ENCODE results near the gene KLRG1. TPM values are rescaled to one million over a fixed set of nuclear protein-coding genes. Genes with fewer than 3 reads are reported as not detected.

Gene KLRG1
- total RNA-seq, 8 experiments from 2014 or later, result 3.0 to 7.5 (median 4.7) TPM

DNA sequence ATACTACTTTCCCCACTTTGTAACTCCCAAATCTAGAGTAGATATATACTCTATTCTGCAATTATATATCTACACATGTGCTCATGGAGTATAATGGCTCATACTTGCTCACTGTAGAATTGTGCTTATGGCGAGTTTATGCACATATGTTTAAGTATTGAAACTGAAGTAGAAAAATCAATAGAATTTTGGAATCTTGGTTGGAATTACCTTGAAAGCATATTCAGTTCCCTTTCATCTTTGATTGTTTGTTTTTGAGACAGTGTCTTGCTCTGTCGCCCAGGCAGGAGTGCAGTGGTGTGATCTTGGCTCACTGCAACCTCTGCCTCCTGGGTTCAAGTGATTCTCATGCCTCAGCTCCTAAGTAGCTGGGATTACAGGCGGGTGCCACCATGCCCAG is 4.5 kb downstream of the KLRG1 start:
- in situ Hi-C loops (cut with MboI; ENCODE audit: low pct_unique_long_range_greater_than_20kb in 2 of 9, low sequenced_read_pairs in 9 of 9, unreplicated experiment in 9 of 9), result no loop called here
- Histone ChIP-seq H3K4me1 (replicated peaks in 1 of 2) (no peaks in the 10 kb centered on the region), H3K27ac (no peak overlapping the region), H3K4me3 (no peak overlapping the region)
- ATAC-seq (replicated peaks in 6 of 8), result no peak
- WGBS, 10 experiments, result 14 to 100% (median 92%) methylated on average over 1 to 3 of the region's 3 CpGs; no CpG with 5 or more reads in 2 of the 10 experiments

GRCh38 chr12:8995021-8995775 is 5.9 kb downstream of the KLRG1 start:
- 54 to 100% (median 93%) methylated on average over 1 to 4 of the region's 4 CpGs; no CpG with 5 or more reads in 3 of the 10 experiments for WGBS, 10 experiments
- in situ Hi-C loops (cut with MboI; ENCODE audit: low pct_unique_long_range_greater_than_20kb in 2 of 9, low sequenced_read_pairs in 9 of 9, unreplicated experiment in 9 of 9), result no loop called here

DNA sequence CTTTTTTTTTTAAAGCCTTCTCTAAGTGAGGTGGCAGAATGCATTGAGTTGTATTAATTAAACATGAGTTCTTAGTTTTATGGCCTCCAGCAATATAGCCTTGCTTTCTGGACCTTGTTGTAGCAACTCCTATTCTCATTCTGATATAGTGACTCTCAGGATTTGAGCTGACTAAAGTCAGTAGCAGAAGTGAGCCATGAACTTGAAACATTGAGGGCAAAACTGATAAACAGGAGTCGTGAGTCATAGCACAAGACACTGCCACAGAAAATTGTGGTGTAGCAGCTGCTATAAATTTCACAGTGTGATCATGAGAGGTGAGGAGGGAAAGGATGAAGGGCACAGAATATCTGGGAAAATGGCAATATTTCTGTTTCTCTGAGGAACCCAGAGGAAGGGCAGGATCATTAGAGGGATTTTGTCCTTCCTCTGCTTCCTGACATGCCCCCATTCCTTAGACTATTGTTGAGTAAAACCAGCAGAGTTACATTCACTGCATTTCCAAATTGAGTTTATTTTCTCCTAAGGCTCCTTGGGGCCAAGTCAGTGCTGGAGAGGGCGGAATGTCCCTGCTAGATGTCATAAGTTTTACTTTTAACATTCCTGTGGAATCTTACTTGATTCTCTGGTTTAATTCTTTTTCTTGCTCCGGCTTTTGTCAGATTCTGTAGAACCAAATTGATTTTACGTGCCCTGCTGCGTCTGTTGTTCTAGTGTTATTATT is 7.5 kb downstream of the KLRG1 start:
- Histone ChIP-seq H3K4me1 (replicated peaks in 1 of 2) (no peaks in the 10 kb centered on the region), H3K4me3 (no peak overlapping the region), H3K27ac (no peak overlapping the region)
- in situ Hi-C loops (cut with MboI; ENCODE audit: low pct_unique_long_range_greater_than_20kb in 2 of 9, low sequenced_read_pairs in 9 of 9, unreplicated experiment in 9 of 9), result no loop called here
- peak in 2 of 8 experiments; percentile 68 to 71 for ATAC-seq (replicated peaks in 6 of 8)
- 29 to 100% (median 93%) methylated on average over 1 to 5 of the region's 5 CpGs for WGBS, 10 experiments

More at GRCh38 chr12:8995021-8995775, 5.9 kb downstream of the KLRG1 start:
- ATAC-seq (replicated peaks in 6 of 8), result no peak
- Histone ChIP-seq H3K27ac (no peak overlapping the region), H3K4me1 (replicated peaks in 1 of 2) (no peaks in the 10 kb centered on the region), H3K4me3 (no peak overlapping the region)

DNA sequence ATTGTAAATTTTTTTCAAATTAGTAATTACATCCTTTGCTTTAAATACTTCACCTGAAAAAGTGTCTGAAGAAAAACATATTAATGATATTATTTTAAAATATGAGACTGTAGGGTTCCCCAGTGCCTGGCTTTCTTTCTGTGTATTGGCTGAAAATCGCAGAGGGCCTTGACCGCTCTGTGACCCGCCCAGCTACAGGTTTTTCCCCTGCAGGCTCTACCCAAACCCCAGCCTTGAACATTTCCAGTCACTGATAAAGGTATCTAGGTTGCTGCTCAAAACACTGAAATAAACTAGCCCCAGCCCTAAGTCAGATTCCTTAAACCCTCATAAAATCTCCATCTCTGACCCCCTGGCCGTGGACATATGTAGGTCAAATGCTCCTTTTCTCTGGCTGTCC is 11.9 kb downstream of the KLRG1 start:
- in situ Hi-C loops (cut with MboI; ENCODE audit: low pct_unique_long_range_greater_than_20kb in 2 of 9, low sequenced_read_pairs in 9 of 9, unreplicated experiment in 9 of 9), result no loop called here
- Histone ChIP-seq H3K4me3 (no peak overlapping the region), H3K4me1 (replicated peaks in 1 of 2) (no peaks in the 10 kb centered on the region), H3K27ac (no peak overlapping the region)
- ATAC-seq (replicated peaks in 6 of 8), result no peak
- 73 to 100% (median 88%) methylated on average over 1 to 4 of the region's 4 CpGs; no CpG with 5 or more reads in 2 of the 10 experiments for WGBS, 10 experiments

DNA sequence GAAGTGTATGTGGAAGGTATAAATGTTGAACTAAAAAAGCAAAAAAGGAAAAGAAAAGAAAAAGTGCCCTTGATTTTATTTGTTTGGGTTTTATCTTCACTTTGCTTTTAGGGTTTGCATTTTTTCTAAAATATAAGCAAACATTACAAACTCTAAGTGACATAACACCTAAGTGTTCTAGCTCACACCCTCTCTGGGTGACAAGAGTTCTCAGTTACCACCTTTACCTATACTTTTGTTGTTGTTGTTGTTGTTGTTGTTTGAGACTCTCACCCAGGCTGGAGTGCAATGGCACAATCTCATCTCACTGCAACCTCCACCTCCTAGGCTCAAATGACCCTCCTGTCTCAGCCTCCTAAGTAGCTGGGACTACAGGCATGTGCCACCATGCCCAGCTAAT is 13.0 kb downstream of the KLRG1 start:
- Histone ChIP-seq H3K27ac (no peak overlapping the region), H3K4me3 (no peak overlapping the region), H3K4me1 (replicated peaks in 1 of 2) (no peaks in the 10 kb centered on the region)
- in situ Hi-C loops (cut with MboI; ENCODE audit: low pct_unique_long_range_greater_than_20kb in 2 of 9, low sequenced_read_pairs in 9 of 9, unreplicated experiment in 9 of 9), result no loop called here
- ATAC-seq (replicated peaks in 6 of 8), result no peak

GRCh38 chr12:9022592-9022991 is 33.2 kb downstream of the KLRG1 start:
- 20 to 100% (median 83%) methylated on average over 1 to 2 of the region's 2 CpGs; no CpG with 5 or more reads in 3 of the 10 experiments for WGBS, 10 experiments
- H3K4me1 ChIP-seq (replicated peaks in 1 of 2), result no peaks in the 10 kb centered on the region
- H3K27ac ChIP-seq, result no peak overlapping the region
- no peak overlapping the region for H3K4me3 ChIP-seq
- no peak for ATAC-seq (replicated peaks in 6 of 8)
- in situ Hi-C loops (cut with MboI; ENCODE audit: low pct_unique_long_range_greater_than_20kb in 2 of 9, low sequenced_read_pairs in 9 of 9, unreplicated experiment in 9 of 9), result no loop called here

DNA sequence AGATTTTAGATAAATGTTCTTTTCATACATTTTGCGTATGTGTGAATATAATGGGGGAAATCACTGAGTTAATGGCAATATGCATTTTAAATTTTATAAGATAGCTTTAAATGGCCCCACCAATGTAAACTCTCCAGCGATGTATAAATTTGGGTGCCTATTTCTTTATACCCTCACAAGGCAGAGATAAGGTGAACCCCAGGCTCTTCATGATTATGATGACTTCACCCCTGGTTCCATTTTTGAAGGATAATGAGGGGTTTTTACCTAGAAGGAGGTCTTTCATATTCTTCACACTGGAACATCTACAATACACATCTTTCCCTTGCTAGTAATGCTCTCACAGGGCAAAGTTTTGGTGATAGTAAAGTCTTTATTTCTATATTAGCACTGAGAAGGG is 35.2 kb downstream of the KLRG1 start:
- no peaks in the 10 kb centered on the region for H3K4me1 ChIP-seq (replicated peaks in 1 of 2)
- no peak overlapping the region for H3K27ac ChIP-seq
- no peak for ATAC-seq (replicated peaks in 6 of 8)
- in situ Hi-C loops (cut with MboI; ENCODE audit: low pct_unique_long_range_greater_than_20kb in 2 of 9, low sequenced_read_pairs in 9 of 9, unreplicated experiment in 9 of 9), result no loop called here
- no peak overlapping the region for H3K4me3 ChIP-seq
- WGBS, 10 experiments, result 19 to 100% (median 89%) methylated on average over 1 to 2 of the region's 2 CpGs

DNA sequence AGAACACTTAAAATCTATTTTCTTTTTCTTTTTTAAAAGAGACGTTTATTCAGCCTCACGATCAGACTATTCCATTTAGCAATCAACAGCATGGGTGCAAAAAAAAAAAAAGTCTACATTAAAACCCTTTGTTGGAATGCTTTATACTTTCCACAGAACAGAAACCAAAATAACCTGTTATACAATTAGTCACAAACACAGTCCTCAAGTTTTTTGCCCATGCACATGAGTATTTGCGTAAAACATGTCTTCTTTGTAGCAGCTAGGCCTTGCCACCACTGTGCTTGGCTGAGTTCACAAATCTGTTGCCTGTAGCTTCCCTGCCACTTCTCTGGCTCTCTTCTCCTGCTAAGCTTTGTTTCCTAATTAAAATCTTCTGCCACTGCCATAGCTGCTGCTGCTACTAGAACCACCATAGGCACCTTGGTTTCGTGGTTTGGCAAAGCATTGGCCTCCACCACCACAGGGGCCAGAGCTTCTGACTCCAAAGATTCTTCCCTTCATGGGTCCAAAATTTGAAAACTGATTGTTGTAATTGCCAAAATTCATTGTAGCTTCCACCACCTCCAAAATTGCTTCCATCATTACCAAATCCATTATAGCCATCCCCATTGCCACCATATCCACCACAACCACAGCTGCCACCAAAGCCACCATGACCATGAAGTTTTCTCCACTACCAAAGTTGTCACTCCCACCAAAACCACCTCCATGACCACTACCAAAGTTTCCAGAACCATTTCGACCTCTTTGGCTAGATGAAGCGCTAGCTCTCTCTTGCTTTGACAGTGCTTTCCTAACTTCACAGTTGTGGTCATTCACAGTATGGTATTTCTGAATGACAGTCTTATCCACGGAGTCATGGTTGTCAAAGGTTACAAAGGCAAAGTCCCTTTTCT is 38.1 kb downstream of the KLRG1 start:
- Histone ChIP-seq H3K4me1 (replicated peaks in 1 of 2) (no peaks in the 10 kb centered on the region), H3K4me3 (no peak overlapping the region), H3K27ac (no peak overlapping the region)
- no peak for ATAC-seq (replicated peaks in 6 of 8)
- in situ Hi-C loops (cut with MboI; ENCODE audit: low pct_unique_long_range_greater_than_20kb in 2 of 9, low sequenced_read_pairs in 9 of 9, unreplicated experiment in 9 of 9), result loop anchor here in 3 of 9 experiments (25.0 kb wide), 3 partner anchors 340 to 490 kb away; partner anchors contain the start of genes RIMKLB (in 2 of the 3), CLEC4E (in 1 of the 3) and MFAP5 (in 1 of the 3)
- WGBS, 10 experiments, result 43 to 100% (median 89%) methylated on average over 1 to 6 of the region's 7 CpGs; no CpG with 5 or more reads in 1 of the 10 experiments

DNA sequence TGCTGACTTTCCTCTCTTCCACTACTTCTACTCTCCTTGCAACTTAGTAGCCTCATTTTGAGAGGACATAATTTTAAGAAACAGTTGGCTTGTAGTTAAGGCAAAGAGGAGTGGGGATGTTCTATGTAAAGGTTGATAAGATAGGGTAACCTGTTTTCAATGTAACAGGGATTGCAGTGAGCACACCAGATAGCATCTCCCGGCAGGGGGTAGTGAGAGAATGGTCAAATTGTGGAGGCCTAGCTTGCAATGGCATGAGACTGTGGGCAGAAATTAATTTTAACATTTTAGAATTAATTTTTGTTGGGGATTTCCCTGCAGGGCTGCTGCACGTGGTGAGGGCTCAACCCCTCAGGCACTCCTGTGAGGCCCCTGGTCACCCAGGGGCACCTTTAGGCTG is 41.4 kb downstream of the KLRG1 start:
- in situ Hi-C loops (cut with MboI; ENCODE audit: low pct_unique_long_range_greater_than_20kb in 2 of 9, low sequenced_read_pairs in 9 of 9, unreplicated experiment in 9 of 9), result loop anchor here in 4 of 9 experiments (10.0 to 25.0 kb wide), 4 partner anchors 76 to 493 kb away; partner anchors contain the start of genes RIMKLB (in 2 of the 4), CLEC4E (in 1 of the 4) and MFAP5 (in 1 of the 4)
- Histone ChIP-seq H3K4me3 (no peak overlapping the region), H3K4me1 (replicated peaks in 1 of 2) (no peaks in the 10 kb centered on the region), H3K27ac (no peak overlapping the region)
- WGBS, 10 experiments, result 17 to 80% (median 70%) methylated on average over 1 to 2 of the region's 2 CpGs; no CpG with 5 or more reads in 5 of the 10 experiments
- ATAC-seq (replicated peaks in 6 of 8), result no peak

DNA sequence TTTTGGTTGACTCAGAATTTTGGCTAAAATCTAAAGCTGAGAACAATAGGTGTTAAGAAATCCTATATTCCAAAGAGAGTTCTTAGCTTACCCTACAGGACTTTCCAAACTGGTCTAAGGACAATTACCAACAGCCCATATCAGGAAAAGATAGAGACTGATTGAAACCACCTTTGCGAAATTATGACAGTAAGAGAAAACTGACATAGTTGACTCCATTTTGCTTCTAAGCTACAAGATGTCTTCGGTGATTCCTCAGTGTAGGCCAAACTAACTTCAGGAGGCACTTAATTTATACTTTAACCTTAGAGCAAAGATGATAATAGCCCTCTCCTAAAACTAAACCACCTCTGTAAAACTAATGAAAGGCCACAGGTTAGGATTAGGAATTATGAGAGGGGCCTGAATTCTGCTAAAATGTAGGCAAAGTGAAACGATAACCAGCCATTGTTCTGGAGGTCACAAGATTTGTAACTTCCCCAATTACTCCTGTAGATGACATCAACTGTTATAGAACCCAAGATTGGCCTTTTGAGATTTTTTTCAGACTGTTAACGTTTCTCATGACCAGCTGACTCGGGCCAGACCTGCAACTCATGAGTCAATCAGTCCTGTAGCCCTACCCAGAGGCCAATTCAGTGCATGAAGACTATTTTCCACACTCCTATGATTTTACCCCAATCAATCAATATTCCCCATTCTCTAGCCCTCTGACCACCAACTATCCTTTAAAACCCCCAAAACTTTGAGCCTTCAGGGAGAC is 43.0 kb downstream of the KLRG1 start:
- H3K4me1 ChIP-seq (replicated peaks in 1 of 2), result no peaks in the 10 kb centered on the region
- WGBS, 10 experiments, result 20 to 100% (median 87%) methylated on average over 1 to 5 of the region's 5 CpGs; no CpG with 5 or more reads in 1 of the 10 experiments
- ATAC-seq (replicated peaks in 6 of 8), result peak in 1 of 8 experiments; percentile 23
- no peak overlapping the region for H3K4me3 ChIP-seq
- H3K27ac ChIP-seq, result no peak overlapping the region
- in situ Hi-C loops (cut with MboI; ENCODE audit: low pct_unique_long_range_greater_than_20kb in 2 of 9, low sequenced_read_pairs in 9 of 9, unreplicated experiment in 9 of 9), result loop anchor here in 4 of 9 experiments (10.0 to 25.0 kb wide), 4 partner anchors 78 to 495 kb away; partner anchors contain the start of genes RIMKLB (in 2 of the 4), CLEC4E (in 1 of the 4) and MFAP5 (in 1 of the 4)

DNA sequence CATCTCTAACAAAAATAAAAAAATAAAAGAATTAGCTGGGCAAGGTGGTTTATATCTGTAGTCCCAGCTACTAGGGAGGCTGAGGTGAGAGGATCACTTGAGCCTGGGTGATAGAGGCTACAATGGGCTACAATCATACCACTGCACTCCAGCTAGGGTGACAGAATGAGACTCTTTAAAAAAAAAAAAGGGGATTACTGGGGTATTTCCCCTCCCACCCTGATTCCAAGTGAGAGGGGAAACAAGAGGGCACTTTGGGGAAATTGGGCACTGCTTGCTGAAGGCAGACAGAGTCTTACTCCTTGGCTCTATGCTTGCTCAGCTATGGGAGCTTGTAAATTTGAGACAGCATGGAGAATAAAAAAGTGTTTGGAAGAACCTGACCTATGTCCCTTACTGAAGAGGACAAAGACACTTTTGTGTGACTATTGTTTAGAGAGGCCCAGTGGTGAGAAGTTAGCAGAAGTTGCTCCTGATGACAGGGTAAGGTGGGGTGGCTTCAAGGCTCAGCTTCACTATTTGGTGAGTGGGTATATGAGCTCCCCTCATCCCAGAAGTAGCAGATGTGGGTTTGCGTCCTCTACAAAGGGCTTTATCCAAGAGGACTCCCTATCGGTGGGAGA is 44.0 kb downstream of the KLRG1 start:
- no peak for ATAC-seq (replicated peaks in 6 of 8)
- in situ Hi-C loops (cut with MboI; ENCODE audit: low pct_unique_long_range_greater_than_20kb in 2 of 9, low sequenced_read_pairs in 9 of 9, unreplicated experiment in 9 of 9), result loop anchor here in 4 of 9 experiments (10.0 to 25.0 kb wide), 4 partner anchors 79 to 496 kb away; partner anchors contain the start of genes RIMKLB (in 2 of the 4), CLEC4E (in 1 of the 4) and MFAP5 (in 1 of the 4)
- Histone ChIP-seq H3K4me1 (replicated peaks in 1 of 2) (no peaks in the 10 kb centered on the region), H3K4me3 (no peak overlapping the region), H3K27ac (no peak overlapping the region)
- WGBS, 10 experiments, result 100% methylated on average over 1 of the region's 2 CpGs; no CpG with 5 or more reads in 9 of the 10 experiments
